SU-DHL-6 (cell line): Measurements from ENCODE around the gene ZNF283.

ENCODE experiments used
- EZH2phosphoT487 ChIP-seq: fragments of 200-600 bp; sonication (generic), shearing (Covaris generic); conservative IDR thresholded peaks from 2 replicates; pipeline ENCODE4 v1.6.1; 2018; ENCODE audit warnings: mild to moderate bottlenecking, antibody characterized with exemption, low read length, moderate library complexity, mixed read lengths
- TF ChIP-seq, protein P1 (sequence below): fragments of 200-600 bp; sonication (generic); IDR thresholded peaks from one replicate; pipeline ENCODE4 v1.5.1; 2017; ENCODE audit warnings: antibody characterized with exemption, mild to moderate bottlenecking, low read length, moderate library complexity; ENCODE audit not compliant: insufficient read depth, poor library complexity, severe bottlenecking

DNA sequence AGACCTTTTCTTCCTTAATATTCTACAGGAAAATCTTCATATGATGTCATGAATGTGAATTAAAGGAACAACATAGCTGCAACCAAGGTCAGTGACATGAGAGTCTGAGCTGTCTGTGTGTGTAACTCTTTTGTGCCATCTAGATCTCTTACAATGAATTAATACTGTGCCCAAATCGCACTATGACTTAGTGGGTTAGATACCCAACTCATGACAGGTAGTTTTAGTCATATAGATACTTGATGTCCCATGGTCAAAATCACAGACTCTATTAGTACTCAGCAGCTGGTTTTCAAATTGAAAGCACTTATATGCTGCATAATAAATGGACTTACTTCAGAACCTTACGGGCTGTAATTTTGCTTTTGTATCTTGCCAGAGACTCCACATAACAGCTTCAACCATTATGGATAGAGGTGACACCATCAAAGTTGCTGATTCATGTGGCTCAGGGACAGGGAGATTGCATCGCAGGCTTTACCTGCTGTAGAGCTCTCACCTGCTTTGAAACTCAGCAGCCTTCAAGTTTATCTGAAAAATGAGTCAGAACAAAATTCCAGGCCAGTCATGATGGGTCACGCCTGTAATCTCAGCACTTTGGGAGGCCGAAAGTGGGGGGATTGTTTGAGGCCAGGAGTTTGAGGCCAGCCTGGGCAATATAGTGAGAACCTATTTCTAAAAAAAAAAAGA lies 12.3 kb upstream of the ZNF283 start:
- TF ChIP-seq, protein P1, sequence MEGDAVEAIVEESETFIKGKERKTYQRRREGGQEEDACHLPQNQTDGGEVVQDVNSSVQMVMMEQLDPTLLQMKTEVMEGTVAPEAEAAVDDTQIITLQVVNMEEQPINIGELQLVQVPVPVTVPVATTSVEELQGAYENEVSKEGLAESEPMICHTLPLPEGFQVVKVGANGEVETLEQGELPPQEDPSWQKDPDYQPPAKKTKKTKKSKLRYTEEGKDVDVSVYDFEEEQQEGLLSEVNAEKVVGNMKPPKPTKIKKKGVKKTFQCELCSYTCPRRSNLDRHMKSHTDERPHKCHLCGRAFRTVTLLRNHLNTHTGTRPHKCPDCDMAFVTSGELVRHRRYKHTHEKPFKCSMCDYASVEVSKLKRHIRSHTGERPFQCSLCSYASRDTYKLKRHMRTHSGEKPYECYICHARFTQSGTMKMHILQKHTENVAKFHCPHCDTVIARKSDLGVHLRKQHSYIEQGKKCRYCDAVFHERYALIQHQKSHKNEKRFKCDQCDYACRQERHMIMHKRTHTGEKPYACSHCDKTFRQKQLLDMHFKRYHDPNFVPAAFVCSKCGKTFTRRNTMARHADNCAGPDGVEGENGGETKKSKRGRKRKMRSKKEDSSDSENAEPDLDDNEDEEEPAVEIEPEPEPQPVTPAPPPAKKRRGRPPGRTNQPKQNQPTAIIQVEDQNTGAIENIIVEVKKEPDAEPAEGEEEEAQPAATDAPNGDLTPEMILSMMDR, result no peak
- TF ChIP-seq EZH2phosphoT487, result no peak
